Omental fat pad (tissue), 4 donors: Measurements from ENCODE around the gene ZNF99. TPM values are rescaled to one million over a fixed set of nuclear protein-coding genes. Genes with fewer than 3 reads are reported as not detected.
"Not testable (repeated sequence)": the region's sequence is repeated elsewhere in the genome, so short reads cannot be mapped to it uniquely, and the experiment has no call there.

ENCODE experiments used
- ATAC-seq: fragments of 150-250 bp; one replicate; pipeline ENCODE4 v1.9.1; 2016; ENCODE audit warnings: mild to moderate bottlenecking, moderate library complexity; ENCODE audit not compliant: low FRiP score
- DNase-seq: peaks from one replicate; pipeline ENCODE4 v3.0.0-alpha.2; 2019; ENCODE audit warnings: low spot score
- small RNA-seq: library from RNA; depleted of rRNA; stranded (forward); fragments of <200 nt; gene quantifications from one replicate; pipeline ENCODE3, GENCODE V24; 2016
- total RNA-seq, 4 donors: library from RNA; depleted of rRNA; stranded (reverse); fragments of >200 nt; gene quantifications; one replicate each; pipeline ENCODE4 v1.1.0, GENCODE V29; 2016
- TF ChIP-seq, protein P1 (sequence below), 3 donors: fragments of 450-650 bp; IDR thresholded peaks; one replicate each; pipeline ENCODE4 v1.5.1; 2016 to 2017; ENCODE audit warnings: antibody characterized with exemption in 3 of 3, mild to moderate bottlenecking in 3 of 3, moderate library complexity in 2 of 3

The ZNF99 gene
- total RNA-seq, 4 donors from 2014 or later = 0.09 to 0.47 TPM; not detected in 2

DNA sequence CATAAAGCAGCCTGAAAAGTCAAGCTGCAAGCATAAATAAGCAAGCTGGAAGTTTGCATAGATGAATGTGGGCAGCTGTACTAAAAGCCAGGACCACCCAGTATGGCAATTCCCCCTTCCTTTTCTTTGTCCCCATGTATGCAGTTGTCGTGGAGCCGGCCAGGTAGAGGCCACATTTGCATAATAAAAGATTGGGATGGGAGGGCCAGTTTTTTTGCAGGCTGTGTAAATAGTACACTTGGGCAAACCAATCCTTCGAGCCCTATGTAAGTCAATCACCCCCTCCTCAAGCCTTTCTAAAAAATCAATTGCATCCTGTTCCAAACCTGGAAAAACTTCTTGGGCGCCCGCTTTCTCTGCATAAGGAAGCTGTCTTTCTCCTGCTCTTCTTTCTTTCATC is 13.1 kb upstream of the ZNF99 start:
- ATAC-seq = no peak
- TF ChIP-seq, protein P1, sequence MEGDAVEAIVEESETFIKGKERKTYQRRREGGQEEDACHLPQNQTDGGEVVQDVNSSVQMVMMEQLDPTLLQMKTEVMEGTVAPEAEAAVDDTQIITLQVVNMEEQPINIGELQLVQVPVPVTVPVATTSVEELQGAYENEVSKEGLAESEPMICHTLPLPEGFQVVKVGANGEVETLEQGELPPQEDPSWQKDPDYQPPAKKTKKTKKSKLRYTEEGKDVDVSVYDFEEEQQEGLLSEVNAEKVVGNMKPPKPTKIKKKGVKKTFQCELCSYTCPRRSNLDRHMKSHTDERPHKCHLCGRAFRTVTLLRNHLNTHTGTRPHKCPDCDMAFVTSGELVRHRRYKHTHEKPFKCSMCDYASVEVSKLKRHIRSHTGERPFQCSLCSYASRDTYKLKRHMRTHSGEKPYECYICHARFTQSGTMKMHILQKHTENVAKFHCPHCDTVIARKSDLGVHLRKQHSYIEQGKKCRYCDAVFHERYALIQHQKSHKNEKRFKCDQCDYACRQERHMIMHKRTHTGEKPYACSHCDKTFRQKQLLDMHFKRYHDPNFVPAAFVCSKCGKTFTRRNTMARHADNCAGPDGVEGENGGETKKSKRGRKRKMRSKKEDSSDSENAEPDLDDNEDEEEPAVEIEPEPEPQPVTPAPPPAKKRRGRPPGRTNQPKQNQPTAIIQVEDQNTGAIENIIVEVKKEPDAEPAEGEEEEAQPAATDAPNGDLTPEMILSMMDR (IDR thresholded peaks at IDR 0.05) = no peak
- DNase-seq = no peak

DNA sequence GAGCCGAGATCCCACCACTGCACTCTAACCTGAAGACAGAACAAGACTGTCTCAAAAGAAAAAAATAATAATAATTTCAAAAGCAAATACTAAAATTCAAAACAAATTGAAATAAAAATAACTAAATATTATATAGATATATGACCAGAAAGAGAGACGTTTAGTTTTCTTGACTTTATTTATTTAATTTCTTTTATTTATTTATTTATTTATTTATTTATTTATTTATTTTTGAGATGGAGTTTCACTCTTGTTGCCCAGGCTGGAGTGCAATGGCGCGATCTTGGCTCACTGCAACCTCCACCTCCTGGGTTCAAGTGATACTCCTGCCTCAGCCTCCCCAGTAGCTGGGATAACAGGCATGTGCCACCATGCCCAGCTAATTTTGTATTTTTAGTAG is 8.9 kb upstream of the ZNF99 start:
- DNase-seq, ATAC-seq: not testable (repeated sequence)

DNA sequence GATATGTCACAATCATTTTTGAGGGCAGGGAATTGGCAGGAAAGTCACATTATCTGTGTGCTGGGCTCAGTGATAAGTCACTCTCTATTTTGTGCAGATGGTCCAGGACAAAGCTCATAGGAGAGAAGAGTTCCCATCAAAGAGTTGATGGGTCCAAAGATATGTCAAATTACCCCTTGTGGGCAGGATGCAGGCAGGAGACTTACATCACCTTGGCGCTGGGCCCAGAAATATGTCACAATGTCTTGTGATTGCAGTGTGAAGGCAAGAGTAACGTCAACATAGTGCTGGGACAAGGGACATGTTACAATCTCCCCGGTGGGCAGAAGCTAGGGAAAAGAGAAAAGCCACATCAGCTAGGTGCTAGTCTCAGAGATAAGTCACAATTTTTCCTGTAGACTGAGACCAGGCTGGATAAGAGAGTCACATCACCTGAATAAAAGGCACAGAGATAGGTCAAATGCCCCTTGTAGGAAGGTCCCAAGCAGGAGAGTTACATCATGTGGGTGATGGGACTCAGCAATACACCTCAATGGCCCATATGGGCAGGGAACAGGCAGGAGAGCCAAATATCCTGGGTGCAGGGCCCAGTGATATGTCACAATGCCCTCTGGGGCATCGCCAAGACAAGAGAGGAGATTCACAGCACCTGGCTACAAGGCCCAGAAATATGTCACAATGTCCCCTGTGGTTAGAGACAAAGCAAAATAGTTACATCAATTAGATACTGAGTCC is 47.9 kb downstream of the ZNF99 start:
- DNase-seq = no peak
- ATAC-seq = no peak
- TF ChIP-seq, protein P1 (IDR thresholded peaks at IDR 0.05) = no peak

DNA sequence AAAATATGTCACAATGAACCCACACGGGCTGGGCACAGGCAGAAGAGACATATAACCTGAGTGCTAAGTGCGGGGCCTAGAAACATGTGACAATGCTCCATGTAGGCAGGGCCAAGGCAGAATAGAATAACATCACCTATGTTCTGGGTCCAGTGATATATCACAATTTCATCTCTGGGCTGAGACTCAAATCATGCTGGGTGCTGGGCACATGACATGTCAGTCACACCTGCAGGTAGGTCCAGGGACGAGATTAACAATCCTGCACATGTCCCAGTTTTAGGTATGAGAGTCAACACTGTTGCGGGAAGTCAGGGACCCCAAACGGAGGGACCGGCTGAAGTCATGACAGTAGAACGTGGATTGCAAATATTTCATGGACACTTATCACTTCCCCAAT is 50.3 kb downstream of the ZNF99 start:
- no peak for DNase-seq
- ATAC-seq = no peak
- TF ChIP-seq, protein P1 (IDR thresholded peaks at IDR 0.05) = no peak

DNA sequence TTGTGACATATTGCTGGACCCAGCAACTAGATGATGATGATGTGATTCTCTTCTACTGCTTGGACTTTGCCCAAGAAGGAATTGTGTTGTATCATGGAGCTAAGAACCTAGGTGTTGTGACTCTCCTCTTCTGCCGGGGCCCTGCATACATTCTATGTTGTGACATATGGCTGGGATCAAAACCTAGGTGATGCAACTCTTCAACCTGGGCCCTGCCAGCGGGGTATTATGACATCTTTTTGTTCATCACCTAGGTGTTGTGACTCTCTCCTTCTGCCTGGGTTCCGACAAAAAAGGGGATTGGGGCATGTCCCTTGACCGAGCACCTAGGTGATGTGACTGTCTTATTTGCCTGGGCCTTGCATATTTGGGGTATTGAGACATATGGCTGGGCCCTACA is 55.7 kb downstream of the ZNF99 start:
- not testable (repeated sequence) for ATAC-seq, DNase-seq

DNA sequence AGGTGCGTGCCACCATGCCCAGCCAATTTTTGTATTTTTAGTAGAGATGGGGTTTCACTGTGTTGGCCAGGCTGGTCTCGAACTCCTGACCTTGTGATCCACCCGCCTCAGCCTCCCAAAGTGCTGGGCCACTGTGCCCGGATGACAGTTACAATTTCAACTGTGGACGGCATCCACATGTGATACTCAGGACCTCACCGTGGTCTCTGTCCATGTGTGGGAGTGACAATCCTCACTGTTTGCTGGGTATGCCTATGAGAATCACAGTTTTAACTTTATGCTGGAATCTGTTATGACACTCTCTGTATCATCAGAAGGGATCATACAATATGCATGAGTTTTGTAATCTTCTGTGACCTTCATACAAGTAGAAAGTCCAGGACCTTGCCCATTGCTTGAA is 62.4 kb downstream of the ZNF99 start:
- not testable (repeated sequence) for ATAC-seq, DNase-seq

DNA sequence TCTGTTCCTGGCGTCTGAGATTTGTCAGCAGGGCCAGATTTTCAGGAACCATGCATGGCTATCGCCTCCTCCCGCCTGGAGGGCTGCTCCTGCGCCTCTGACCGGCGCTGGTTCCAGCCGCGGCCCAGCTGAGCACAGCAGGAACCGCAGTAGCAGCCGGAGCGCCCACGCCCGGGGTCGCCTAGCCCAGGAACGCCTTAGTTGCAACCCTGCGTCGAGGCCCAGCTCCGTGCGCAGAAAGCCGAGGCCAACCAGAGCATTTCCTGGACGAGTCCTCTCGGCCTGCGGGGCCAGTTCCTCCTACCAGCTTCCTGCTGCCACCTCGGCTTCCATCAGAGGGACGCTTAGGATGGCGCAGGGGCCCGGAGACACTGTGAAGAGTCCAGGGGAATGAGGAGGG is 75.0 kb downstream of the ZNF99 start:
- no peak for ATAC-seq
- TF ChIP-seq, protein P1 (IDR thresholded peaks at IDR 0.05) = no peak
- no peak for DNase-seq

DNA sequence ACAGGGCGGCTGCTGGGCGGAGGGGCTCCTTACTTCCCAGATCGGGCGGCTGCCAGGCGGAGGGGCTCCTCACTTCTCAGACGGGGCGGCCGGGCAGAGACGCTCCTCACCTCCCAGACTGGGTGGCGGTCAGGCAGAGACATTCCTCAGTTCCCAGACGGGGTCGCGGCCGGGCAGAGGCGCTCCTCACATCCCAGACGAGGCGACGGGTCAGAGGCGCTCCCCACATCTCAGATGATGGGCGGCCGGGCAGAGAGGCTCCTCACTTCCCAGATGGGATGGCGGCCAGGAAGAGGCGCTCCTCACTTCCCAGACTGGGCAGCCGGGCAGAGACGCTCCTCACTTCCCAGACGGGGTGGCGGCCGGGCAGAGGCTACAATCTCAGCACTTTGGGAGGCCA is 80.9 kb downstream of the ZNF99 start:
- DNase-seq, ATAC-seq: not testable (repeated sequence)

DNA sequence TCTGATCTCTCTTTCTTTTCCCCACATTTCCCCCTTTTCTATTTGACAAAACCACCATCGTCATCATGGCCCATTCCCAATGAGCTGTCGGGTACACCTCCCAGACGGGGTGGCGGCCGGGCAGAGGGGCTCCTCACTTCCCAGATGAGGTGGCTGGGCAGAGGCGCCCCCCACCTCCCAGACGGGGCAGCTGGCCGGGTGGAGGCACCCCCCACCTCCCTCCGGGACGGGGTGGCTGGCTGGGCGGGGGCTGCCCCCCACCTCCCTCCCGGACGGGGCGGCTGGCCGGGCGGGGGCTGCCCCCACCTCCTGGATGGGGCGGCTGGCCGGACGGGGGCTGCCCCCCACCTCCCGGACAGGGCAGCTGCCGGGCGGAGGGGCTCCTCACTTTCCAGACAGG is 81.3 kb downstream of the ZNF99 start:
- ATAC-seq, DNase-seq: not testable (repeated sequence)

Small RNA genes within 50 kb of the gene (small RNA-seq; reads per million reads assigned to genes)
- gene AC008626.1 (not detected), gene AC008626.2 (not detected)

Other genes with a start within 250 kb of the ZNF99 start
- gene ZNF492, start 149.8 kb downstream of the ZNF99 start, total RNA-seq = under 1 TPM; 0.12 to 0.32 (median 0.22) TPM
- not detected for gene ZNF723, start 48.1 kb upstream of the ZNF99 start, total RNA-seq
- gene ZNF728, start 219.0 kb upstream of the ZNF99 start, total RNA-seq = 1 to 10 TPM; 1.4 to 4.3 (median 2.4) TPM